Activated CD4-positive, alpha-beta T cell treated with anti-CD3 and anti-CD28 coated beads, Interleukin-2, amount 50 U/mL, for 4 hours (primary cell): ENCODE measurements around the gene CHST3.

ENCODE experiments used
- DNase-seq, 2 experiments: peaks; one replicate each; pipeline ENCODE4 v3.0.0-alpha.2; 2020

Gene CHST3

DNA sequence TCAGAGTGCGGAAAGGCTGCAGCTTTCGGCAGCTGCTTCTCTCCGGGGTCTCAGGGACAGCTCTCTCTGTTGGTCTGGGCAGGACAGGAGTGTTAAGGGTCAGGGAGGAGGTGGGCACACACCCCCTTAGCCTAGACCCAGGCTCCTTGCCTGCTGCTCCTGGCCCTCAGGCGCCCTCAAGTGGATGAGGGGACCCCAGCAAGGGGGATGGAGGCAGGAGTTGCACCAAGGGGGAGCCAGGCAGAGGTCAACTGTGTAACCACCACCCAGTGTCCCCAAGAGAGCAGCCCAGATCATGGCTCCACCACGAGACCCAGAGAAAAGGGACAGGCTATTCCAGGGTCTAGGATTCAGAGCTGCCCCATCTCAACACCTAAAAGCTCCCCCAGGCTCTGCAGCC is 97.3 kb downstream of the CHST3 start:
- no peak for DNase-seq

DNA sequence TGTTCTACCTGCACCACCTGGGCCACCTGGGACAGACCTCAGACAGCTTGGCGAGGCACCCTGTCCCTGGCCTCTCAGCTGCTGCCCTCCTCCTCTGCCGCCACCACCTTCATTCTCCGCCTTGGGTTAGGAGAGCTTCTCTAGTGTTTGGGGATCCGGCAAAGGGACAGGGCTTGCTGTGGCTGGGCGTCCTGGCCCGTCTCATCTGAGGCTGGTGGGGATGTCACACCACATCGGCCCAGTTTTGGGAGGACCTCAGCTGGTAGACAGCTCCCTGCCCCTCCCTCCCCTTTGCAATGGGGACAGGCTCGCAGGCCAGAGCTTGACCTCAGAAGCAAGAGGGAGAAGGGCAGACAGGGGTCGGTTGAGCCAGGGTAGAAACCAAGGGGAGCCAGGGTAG is 97.7 kb downstream of the CHST3 start:
- DNase-seq, result no peak

DNA sequence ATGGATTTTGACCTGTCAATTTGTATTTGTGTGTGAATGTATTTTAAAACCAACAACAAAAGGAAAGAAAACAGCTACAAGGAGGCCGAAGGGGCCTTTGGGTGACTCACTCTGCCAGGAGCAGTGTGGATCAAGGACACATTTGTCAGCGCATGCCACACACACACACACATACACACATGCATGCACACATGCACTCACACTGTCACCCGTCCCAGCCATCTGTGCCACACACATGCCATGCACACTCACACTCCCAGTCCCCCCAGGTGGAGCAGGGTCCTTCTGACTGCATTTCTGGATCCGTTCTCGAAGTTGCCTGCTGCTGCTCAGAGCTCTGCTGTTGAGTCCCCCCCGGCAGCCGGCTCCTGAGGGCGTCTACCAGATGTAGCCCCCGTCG is 98.2 kb downstream of the CHST3 start:
- DNase-seq, result no peak
